Measurements from ENCODE around the gene GIPC1.
"Not testable (repeated sequence)": the region's sequence is repeated elsewhere in the genome, so short reads cannot be mapped to it uniquely, and the experiment has no call there.

Gene GIPC1

GRCh38 chr19:14470031-14470876 is 25.7 kb downstream of the GIPC1 start:
- DNase-seq (ENCODE audit: low spot score), result no peak

GRCh38 chr19:14467816-14468215 is 28.1 kb downstream of the GIPC1 start:
- DNase-seq (ENCODE audit: low spot score), result no peak

- no peak for DNase-seq (ENCODE audit: low spot score)
Observed at GRCh38 chr19:14467391-14467790, 28.5 kb downstream of the GIPC1 start.

GRCh38 chr19:14463747-14464146 is 32.2 kb downstream of the GIPC1 start:
- no peak for DNase-seq (ENCODE audit: low spot score)

- DNase-seq (ENCODE audit: low spot score), result not testable (repeated sequence)
Observed at GRCh38 chr19:14462401-14462800, 33.5 kb downstream of the GIPC1 start.

- no peak for DNase-seq (ENCODE audit: low spot score)
Observed at GRCh38 chr19:14460935-14461334, 35.0 kb downstream of the GIPC1 start.

GRCh38 chr19:14459703-14460102 is 36.2 kb downstream of the GIPC1 start:
- DNase-seq (ENCODE audit: low spot score), result no peak

- not testable (repeated sequence) for DNase-seq (ENCODE audit: low spot score)
Observed at GRCh38 chr19:14452303-14452702, 43.6 kb downstream of the GIPC1 start.

- no peak for DNase-seq (ENCODE audit: low spot score)
Observed at GRCh38 chr19:14450876-14451275, 45.1 kb downstream of the GIPC1 start.

GRCh38 chr19:14450168-14450874 is 45.6 kb downstream of the GIPC1 start:
- peak; percentile 72 for DNase-seq (ENCODE audit: low spot score)

- DNase-seq (ENCODE audit: low spot score), result peak; percentile 56
Observed at GRCh38 chr19:14449321-14449720, 46.6 kb downstream of the GIPC1 start.

GRCh38 chr19:14446336-14447036 is 49.4 kb downstream of the GIPC1 start:
- no peak for DNase-seq (ENCODE audit: low spot score)

- no peak for DNase-seq (ENCODE audit: low spot score)
Observed at GRCh38 chr19:14443632-14444216, 52.2 kb downstream of the GIPC1 start.

GRCh38 chr19:14442891-14443631 is 52.9 kb downstream of the GIPC1 start:
- no peak for DNase-seq (ENCODE audit: low spot score)

- DNase-seq (ENCODE audit: low spot score), result no peak
Observed at GRCh38 chr19:14441041-14441938, 54.6 kb downstream of the GIPC1 start.

GRCh38 chr19:14440049-14440448 is 55.9 kb downstream of the GIPC1 start:
- no peak for DNase-seq (ENCODE audit: low spot score)

GRCh38 chr19:14439014-14439413 is 56.9 kb downstream of the GIPC1 start:
- no peak for DNase-seq (ENCODE audit: low spot score)

GRCh38 chr19:14437578-14438140 is 58.3 kb downstream of the GIPC1 start:
- no peak for DNase-seq (ENCODE audit: low spot score)

- DNase-seq (ENCODE audit: low spot score), result no peak
Observed at GRCh38 chr19:14435320-14436050, 60.4 kb downstream of the GIPC1 start.

Data from RKO (cell line).